Activated T-helper 2 cell treated with anti-CD3 and anti-CD28 coated beads, Interferon-gamma antibody, Interleukin-2, Interleukin-4, amounts not matched to agents 10 μg/mL and 5 μg/mL and 100 μg/mL, durations not matched to agents 14 hours and 24 hours and 36 hours (primary cell): ENCODE results near the gene AFF3. TPM values are rescaled to one million over a fixed set of nuclear protein-coding genes. Genes with fewer than 3 reads are reported as not detected.

Source experiments
- DNase-seq: peaks from one replicate; pipeline ENCODE4 v3.0.0; 2021; ENCODE audit warnings: low spot score
- H3K27ac Mint-ChIP-seq: one replicate; pipeline ENCODE4 v1.8.0; 2021; ENCODE audit warnings: mixed read lengths
- H3K27me3 Mint-ChIP-seq: one replicate; pipeline ENCODE4 v1.8.0; 2021; ENCODE audit warnings: low read depth, mixed read lengths
- H3K36me3 Mint-ChIP-seq: one replicate; pipeline ENCODE4 v1.8.0; 2021; ENCODE audit warnings: low read depth, mixed read lengths
- H3K4me1 Mint-ChIP-seq: one replicate; pipeline ENCODE4 v1.8.0; 2021; ENCODE audit warnings: low read depth, mixed read lengths
- H3K4me3 Mint-ChIP-seq: one replicate; pipeline ENCODE4 v1.8.0; 2021; ENCODE audit warnings: low read depth, mild to moderate bottlenecking, moderate library complexity, mixed read lengths
- H3K9me3 Mint-ChIP-seq: one replicate; pipeline ENCODE4 v1.8.0; 2021; ENCODE audit warnings: mixed read lengths
- intact Hi-C: fragments of 100-400 bp; cut with micrococcal nuclease; formaldehyde crosslinking; loops from one replicate; pipeline ENCODE4 v1.15.1; 2023
- total RNA-seq: library from RNA; stranded (reverse); gene quantifications from 2 replicates; pipeline ENCODE4 v1.2.3, GENCODE V29; 2022

AFF3 gene
- total RNA-seq, 1 donor from 2014 or later = 1.4 TPM

- no peak overlapping the region for H3K4me3 Mint-ChIP-seq
- H3K9me3 Mint-ChIP-seq = no peaks in the 10 kb centered on the region
- H3K27ac Mint-ChIP-seq = no peak overlapping the region
- H3K27me3 Mint-ChIP-seq = peaks cover 2% of the 10 kb centered on the region
- H3K4me1 Mint-ChIP-seq = peaks cover 1% of the 10 kb centered on the region
- intact Hi-C loops = no loop called here
- no peaks in the 10 kb centered on the region for H3K36me3 Mint-ChIP-seq
- DNase-seq = no peak
Measured at GRCh38 chr2:99698896-99699295, 443.5 kb downstream of the AFF3 start.

- Mint-ChIP-seq H3K27ac (no peak overlapping the region), H3K9me3 (no peaks in the 10 kb centered on the region), H3K4me3 (no peak overlapping the region), H3K36me3 (no peaks in the 10 kb centered on the region), H3K27me3 (peaks cover 2% of the 10 kb centered on the region), H3K4me1 (peaks cover 1% of the 10 kb centered on the region)
- DNase-seq = no peak
- intact Hi-C loops = no loop called here
Measured at GRCh38 chr2:99697811-99698568, 444.4 kb downstream of the AFF3 start.

GRCh38 chr2:99695944-99696253 lies 446.5 kb downstream of the AFF3 start:
- H3K27me3 Mint-ChIP-seq = peaks cover 2% of the 10 kb centered on the region
- intact Hi-C loops = no loop called here
- H3K4me3 Mint-ChIP-seq = no peak overlapping the region
- H3K4me1 Mint-ChIP-seq = no peaks in the 10 kb centered on the region
- no peak for DNase-seq
- no peak overlapping the region for H3K27ac Mint-ChIP-seq
- H3K9me3 Mint-ChIP-seq = no peaks in the 10 kb centered on the region
- H3K36me3 Mint-ChIP-seq = no peaks in the 10 kb centered on the region

GRCh38 chr2:99695130-99695943 lies 447.1 kb downstream of the AFF3 start:
- DNase-seq = no peak
- intact Hi-C loops = no loop called here
- Mint-ChIP-seq H3K4me3 (no peak overlapping the region), H3K27me3 (peaks cover 2% of the 10 kb centered on the region), H3K27ac (no peak overlapping the region), H3K36me3 (no peaks in the 10 kb centered on the region), H3K9me3 (no peaks in the 10 kb centered on the region), H3K4me1 (no peaks in the 10 kb centered on the region)

GRCh38 chr2:99694331-99694730 lies 448.1 kb downstream of the AFF3 start:
- Mint-ChIP-seq H3K9me3 (no peaks in the 10 kb centered on the region), H3K27ac (no peak overlapping the region), H3K4me3 (no peak overlapping the region), H3K36me3 (no peaks in the 10 kb centered on the region), H3K27me3 (peaks cover 2% of the 10 kb centered on the region), H3K4me1 (no peaks in the 10 kb centered on the region)
- DNase-seq = no peak
- intact Hi-C loops = no loop called here

DNA sequence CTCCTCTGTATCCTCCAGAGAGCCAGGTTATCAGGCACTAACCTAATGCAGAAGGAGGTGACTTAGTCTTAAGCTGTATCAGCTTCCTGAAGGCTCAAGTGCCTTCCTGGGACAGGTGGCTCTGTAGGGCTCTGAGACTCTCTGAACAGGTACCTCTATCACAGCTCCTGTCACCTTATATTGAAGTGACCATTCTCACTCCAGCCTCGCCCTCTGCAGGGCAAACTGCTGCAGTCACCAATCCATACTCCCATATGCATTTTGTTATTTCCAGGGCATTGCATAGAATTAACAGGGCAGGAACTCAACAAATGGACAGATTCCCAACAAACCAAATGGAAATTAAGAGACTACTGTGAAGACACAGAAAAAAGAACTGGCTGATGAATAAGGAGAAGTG lies 449.6 kb downstream of the AFF3 start:
- no peaks in the 10 kb centered on the region for H3K4me1 Mint-ChIP-seq
- H3K9me3 Mint-ChIP-seq = no peaks in the 10 kb centered on the region
- H3K27ac Mint-ChIP-seq = no peak overlapping the region
- no peak overlapping the region for H3K4me3 Mint-ChIP-seq
- H3K27me3 Mint-ChIP-seq = no peaks in the 10 kb centered on the region
- H3K36me3 Mint-ChIP-seq = no peaks in the 10 kb centered on the region
- intact Hi-C loops = no loop called here
- DNase-seq = no peak

DNA sequence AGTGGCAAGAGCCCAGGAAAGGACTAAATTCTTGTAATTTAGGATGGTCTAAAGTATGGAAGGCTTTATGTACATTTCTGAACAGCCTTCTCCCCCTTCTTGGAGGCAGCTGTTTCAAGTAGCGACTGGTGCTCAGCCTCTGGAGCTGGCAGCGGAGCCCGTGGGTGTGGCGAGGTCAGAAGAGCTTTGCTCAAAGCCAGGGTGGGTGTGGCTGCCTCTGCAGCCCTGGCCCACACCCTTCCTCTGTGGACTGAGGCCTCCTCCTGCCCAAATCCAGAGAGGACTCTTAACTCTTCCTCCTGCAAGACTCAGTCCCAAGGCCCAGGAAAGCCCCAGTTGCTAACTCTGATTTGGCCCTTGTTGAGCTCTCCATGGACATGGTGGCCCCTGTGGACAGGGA lies 450.5 kb downstream of the AFF3 start:
- Mint-ChIP-seq H3K4me1 (no peaks in the 10 kb centered on the region), H3K27ac (no peak overlapping the region), H3K9me3 (no peaks in the 10 kb centered on the region), H3K4me3 (no peak overlapping the region), H3K36me3 (no peaks in the 10 kb centered on the region), H3K27me3 (no peaks in the 10 kb centered on the region)
- no peak for DNase-seq
- intact Hi-C loops = no loop called here

DNA sequence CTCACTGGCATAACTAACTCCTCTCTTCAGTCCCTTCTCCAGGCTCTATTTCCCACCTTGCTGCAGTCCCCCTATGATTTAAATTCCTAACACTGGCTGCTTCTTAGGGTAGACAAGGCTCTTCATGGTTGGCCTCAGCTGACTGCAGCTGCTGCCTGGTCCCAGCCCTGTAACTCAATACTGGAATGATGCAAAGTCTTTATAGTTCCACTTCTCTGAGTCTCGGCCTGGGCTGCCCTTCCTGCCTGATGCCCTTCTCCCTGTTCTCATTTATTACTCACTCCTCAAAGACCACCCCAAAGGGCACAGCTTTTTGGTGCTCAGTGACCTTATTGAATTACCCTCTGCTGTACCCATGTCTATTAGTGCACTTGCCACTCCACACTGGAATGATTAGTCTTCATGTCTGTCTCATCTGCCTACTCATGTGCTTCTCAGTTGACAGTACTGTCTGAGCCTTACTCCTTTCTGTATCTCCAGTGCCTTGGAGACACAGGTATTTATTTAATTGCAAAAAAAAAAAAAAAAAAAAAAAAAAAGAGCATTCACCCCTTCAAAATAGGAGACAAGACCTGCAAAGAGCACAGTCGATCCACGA lies 453.1 kb downstream of the AFF3 start:
- H3K4me1 Mint-ChIP-seq = no peaks in the 10 kb centered on the region
- intact Hi-C loops = no loop called here
- no peak overlapping the region for H3K27ac Mint-ChIP-seq

GRCh38 chr2:99688699-99689098 lies 453.7 kb downstream of the AFF3 start:
- Mint-ChIP-seq H3K4me3 (no peak overlapping the region), H3K27ac (no peak overlapping the region), H3K27me3 (no peaks in the 10 kb centered on the region), H3K36me3 (no peaks in the 10 kb centered on the region), H3K9me3 (no peaks in the 10 kb centered on the region), H3K4me1 (no peaks in the 10 kb centered on the region)
- intact Hi-C loops = no loop called here
- no peak for DNase-seq

More for the DNA sequence above, 453.1 kb downstream of the AFF3 start:
- no peaks in the 10 kb centered on the region for H3K9me3 Mint-ChIP-seq
- no peaks in the 10 kb centered on the region for H3K36me3 Mint-ChIP-seq
- no peak overlapping the region for H3K4me3 Mint-ChIP-seq
- H3K27me3 Mint-ChIP-seq = no peaks in the 10 kb centered on the region
- no peak for DNase-seq

GRCh38 chr2:99682275-99683060 lies 459.9 kb downstream of the AFF3 start:
- intact Hi-C loops = no loop called here
- no peaks in the 10 kb centered on the region for H3K27me3 Mint-ChIP-seq
- H3K4me3 Mint-ChIP-seq = no peak overlapping the region

DNA sequence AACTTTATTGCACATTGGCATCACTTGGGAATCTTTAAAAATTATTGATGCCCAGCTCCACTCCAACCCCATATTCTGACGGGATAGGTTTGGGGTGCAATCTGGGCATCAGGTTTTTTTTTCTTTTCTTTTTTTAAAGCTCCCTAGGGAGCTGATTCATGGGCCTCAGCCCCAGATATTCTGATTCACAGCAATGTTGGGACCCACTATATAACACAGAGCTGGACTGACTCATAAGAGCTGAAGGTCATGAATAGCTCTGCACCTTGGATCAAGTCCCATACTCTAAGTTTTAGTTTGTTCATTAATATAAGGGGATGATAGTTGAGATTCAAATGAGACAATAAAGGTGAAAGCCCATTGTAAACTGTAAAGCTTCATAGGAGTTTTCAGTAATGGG lies 461.4 kb downstream of the AFF3 start:
- DNase-seq = no peak
- H3K27ac Mint-ChIP-seq = no peak overlapping the region
- H3K27me3 Mint-ChIP-seq = no peaks in the 10 kb centered on the region
- no peaks in the 10 kb centered on the region for H3K36me3 Mint-ChIP-seq
- H3K9me3 Mint-ChIP-seq = no peaks in the 10 kb centered on the region
- H3K4me3 Mint-ChIP-seq = no peak overlapping the region
- intact Hi-C loops = no loop called here
- H3K4me1 Mint-ChIP-seq = no peaks in the 10 kb centered on the region

More at GRCh38 chr2:99682275-99683060, 459.9 kb downstream of the AFF3 start:
- DNase-seq = no peak
- no peaks in the 10 kb centered on the region for H3K9me3 Mint-ChIP-seq
- no peaks in the 10 kb centered on the region for H3K36me3 Mint-ChIP-seq
- no peaks in the 10 kb centered on the region for H3K4me1 Mint-ChIP-seq
- no peak overlapping the region for H3K27ac Mint-ChIP-seq

GRCh38 chr2:99679518-99679917 lies 462.9 kb downstream of the AFF3 start:
- no peaks in the 10 kb centered on the region for H3K9me3 Mint-ChIP-seq
- no peak for DNase-seq
- H3K4me1 Mint-ChIP-seq = no peaks in the 10 kb centered on the region
- H3K4me3 Mint-ChIP-seq = no peak overlapping the region
- no peaks in the 10 kb centered on the region for H3K36me3 Mint-ChIP-seq
- intact Hi-C loops = no loop called here
- H3K27ac Mint-ChIP-seq = no peak overlapping the region
- H3K27me3 Mint-ChIP-seq = no peaks in the 10 kb centered on the region
